Cardiac fibroblast (primary cell): ENCODE results near the gene DPYD.

Source experiments
- DNase-seq, 2 donors: peaks; one replicate each; pipeline versions ENCODE4 v3.0.0 to v3.0.0-alpha.2; 2010; ENCODE audit warnings: low read depth in 2 of 2
- H3K4me3 ChIP-seq, 2 donors: replicated peaks in 1 of 2; 1 replicate in 1 of 2; 2 replicates in 1 of 2; pipeline ENCODE4 v1.5.1; 2011; ENCODE audit warnings: low read depth in 2 of 2, low read length in 2 of 2, mild to moderate bottlenecking in 2 of 2, moderate library complexity in 1 of 2
- CTCF ChIP-seq: IDR thresholded peaks from one replicate; pipeline ENCODE4 v1.5.1; 2011; ENCODE audit warnings: low read depth, mild to moderate bottlenecking, low read length, inconsistent platforms

DPYD gene

GRCh38 chr1:97372531-97372930 lies 548.3 kb downstream of the DPYD start:
- no peak for DNase-seq
- no peak for TF ChIP-seq CTCF
- no peak overlapping the region for H3K4me3 ChIP-seq

GRCh38 chr1:97368296-97368695 lies 552.5 kb downstream of the DPYD start:
- no peak for TF ChIP-seq CTCF
- no peak for DNase-seq
- H3K4me3 ChIP-seq = no peak overlapping the region

GRCh38 chr1:97366984-97367383 lies 553.9 kb downstream of the DPYD start:
- TF ChIP-seq CTCF = no peak
- DNase-seq = peak in 1 of 2 donors; percentile 27
- H3K4me3 ChIP-seq = no peak overlapping the region

- TF ChIP-seq CTCF = no peak
- no peak overlapping the region for H3K4me3 ChIP-seq
- DNase-seq = peak in 1 of 2 donors; percentile 41
Observed at GRCh38 chr1:97365026-97365425, 555.8 kb downstream of the DPYD start.

GRCh38 chr1:97364086-97364485 lies 556.7 kb downstream of the DPYD start:
- no peak for TF ChIP-seq CTCF

GRCh38 chr1:97356309-97356708 lies 564.5 kb downstream of the DPYD start:
- no peak for DNase-seq
- no peak overlapping the region for H3K4me3 ChIP-seq
- no peak for TF ChIP-seq CTCF

More at GRCh38 chr1:97364086-97364485, 556.7 kb downstream of the DPYD start:
- no peak overlapping the region for H3K4me3 ChIP-seq
- DNase-seq = peak; percentile 45 to 70

- TF ChIP-seq CTCF = no peak
- no peak overlapping the region for H3K4me3 ChIP-seq
Observed at GRCh38 chr1:97352936-97353382, 567.9 kb downstream of the DPYD start.

More at GRCh38 chr1:97352936-97353382, 567.9 kb downstream of the DPYD start:
- DNase-seq = no peak
